Adipocyte (in vitro differentiated cells): Measurements from ENCODE around the gene FBXL16.
"Not testable (repeated sequence)": the region's sequence is repeated elsewhere in the genome, so short reads cannot be mapped to it uniquely, and the experiment has no call there.

Experiments used
- DNase-seq: peaks from one replicate; pipeline ENCODE4 v3.0.0-alpha.2; 2015; ENCODE audit warnings: low read depth
- H3K27me3 ChIP-seq: replicated peaks from 2 replicates; pipeline ENCODE4 v1.7.0; 2013; ENCODE audit warnings: mild to moderate bottlenecking, low read length, moderate library complexity; ENCODE audit not compliant: control insufficient read depth, insufficient read depth
- H3K36me3 ChIP-seq: 2 replicates; pipeline ENCODE4 v1.7.0; 2013; ENCODE audit warnings: low read length, mild to moderate bottlenecking, moderate library complexity; ENCODE audit not compliant: control insufficient read depth, insufficient read depth, severe bottlenecking
- H3K4me1 ChIP-seq: 2 replicates; pipeline ENCODE4 v1.7.0; 2013; ENCODE audit warnings: mild to moderate bottlenecking, low read length, moderate library complexity; ENCODE audit not compliant: control insufficient read depth, insufficient read depth
- H3K4me3 ChIP-seq: 2 replicates; pipeline ENCODE4 v1.7.0; 2013; ENCODE audit warnings: mild to moderate bottlenecking, low read length, moderate library complexity
- H3K9ac ChIP-seq: 2 replicates; pipeline ENCODE4 v1.7.0; 2013; ENCODE audit warnings: mild to moderate bottlenecking, low read length, moderate library complexity
- H3K9me3 ChIP-seq: 2 replicates; pipeline ENCODE4 v1.7.0; 2013; ENCODE audit warnings: mild to moderate bottlenecking, low read length, moderate library complexity; ENCODE audit not compliant: control insufficient read depth

The FBXL16 gene

GRCh38 chr16:705431-706188 is at the start of gene FBXL16:
FBXL16 (minus strand) TSS chr16:705801; CDS start chr16:697405, 8,396 bp downstream.
- H3K36me3 ChIP-seq: no peaks in the 10 kb centered on the region
- H3K4me3 ChIP-seq: no peak within 1 kb of the TSS
- H3K9ac ChIP-seq: no peak within 1 kb of the TSS
- DNase-seq: peak; percentile 58
- peaks cover 75% of the 10 kb centered on the region for H3K27me3 ChIP-seq
- H3K9me3 ChIP-seq: no peaks in the 10 kb centered on the region
- peaks cover 7% of the 10 kb centered on the region for H3K4me1 ChIP-seq

- Histone ChIP-seq H3K4me1 (peaks cover 19% of the 10 kb centered on the region), H3K9ac (no peak overlapping the region), H3K27me3 (peaks cover 34% of the 10 kb centered on the region), H3K36me3 (no peaks in the 10 kb centered on the region), H3K4me3 (no peak overlapping the region), H3K9me3 (peaks cover 6% of the 10 kb centered on the region)
- no peak for DNase-seq
Observed at GRCh38 chr16:754656-755055, 49.1 kb upstream of the FBXL16 start.

GRCh38 chr16:754121-754607 is 48.6 kb upstream of the FBXL16 start:
- Histone ChIP-seq H3K4me1 (peaks cover 21% of the 10 kb centered on the region), H3K27me3 (peaks cover 32% of the 10 kb centered on the region)
- not testable (repeated sequence) for H3K9me3 ChIP-seq, H3K36me3 ChIP-seq, H3K4me3 ChIP-seq, DNase-seq, H3K9ac ChIP-seq

GRCh38 chr16:752007-752312 is 46.4 kb upstream of the FBXL16 start:
- H3K4me1 ChIP-seq: peaks cover 26% of the 10 kb centered on the region
- peak overlapping the region; percentile 1 for H3K9ac ChIP-seq
- peaks cover 6% of the 10 kb centered on the region for H3K9me3 ChIP-seq
- H3K4me3 ChIP-seq: no peak overlapping the region
- H3K27me3 ChIP-seq: peaks cover 32% of the 10 kb centered on the region
- DNase-seq: no peak
- no peaks in the 10 kb centered on the region for H3K36me3 ChIP-seq

GRCh38 chr16:751152-752006 is 45.8 kb upstream of the FBXL16 start:
- Histone ChIP-seq H3K27me3 (peaks cover 32% of the 10 kb centered on the region), H3K4me1 (peaks cover 26% of the 10 kb centered on the region), H3K9me3 (peaks cover 2% of the 10 kb centered on the region), H3K36me3 (no peaks in the 10 kb centered on the region), H3K9ac (no peak overlapping the region), H3K4me3 (no peak overlapping the region)
- DNase-seq: no peak

- H3K4me1 ChIP-seq: peaks cover 26% of the 10 kb centered on the region
- H3K36me3 ChIP-seq: no peaks in the 10 kb centered on the region
- H3K9ac ChIP-seq: no peak overlapping the region
- DNase-seq: no peak
- no peaks in the 10 kb centered on the region for H3K9me3 ChIP-seq
- no peak overlapping the region for H3K4me3 ChIP-seq
- H3K27me3 ChIP-seq: peaks cover 27% of the 10 kb centered on the region
Observed at GRCh38 chr16:750485-750884, 44.9 kb upstream of the FBXL16 start.

- H3K9me3 ChIP-seq: no peaks in the 10 kb centered on the region
- peaks cover 26% of the 10 kb centered on the region for H3K4me1 ChIP-seq
- H3K4me3 ChIP-seq: no peak overlapping the region
- peak; percentile 96 for DNase-seq
- H3K9ac ChIP-seq: no peak overlapping the region
- peaks cover 24% of the 10 kb centered on the region for H3K27me3 ChIP-seq
- no peaks in the 10 kb centered on the region for H3K36me3 ChIP-seq
Observed at GRCh38 chr16:749010-749409, 43.4 kb upstream of the FBXL16 start.

- no peaks in the 10 kb centered on the region for H3K9me3 ChIP-seq
- peaks cover 26% of the 10 kb centered on the region for H3K4me1 ChIP-seq
- H3K4me3 ChIP-seq: no peak overlapping the region
- peaks cover 20% of the 10 kb centered on the region for H3K27me3 ChIP-seq
- H3K9ac ChIP-seq: no peak overlapping the region
- no peak for DNase-seq
- no peaks in the 10 kb centered on the region for H3K36me3 ChIP-seq
Observed at GRCh38 chr16:747978-748746, 42.6 kb upstream of the FBXL16 start.

GRCh38 chr16:746637-747036 is 41.0 kb upstream of the FBXL16 start:
- H3K4me1 ChIP-seq: peaks cover 21% of the 10 kb centered on the region
- H3K9ac ChIP-seq: no peak overlapping the region
- no peaks in the 10 kb centered on the region for H3K9me3 ChIP-seq
- H3K36me3 ChIP-seq: no peaks in the 10 kb centered on the region
- no peak overlapping the region for H3K4me3 ChIP-seq
- peaks cover 10% of the 10 kb centered on the region for H3K27me3 ChIP-seq
- DNase-seq: no peak

GRCh38 chr16:745739-746138 is 40.1 kb upstream of the FBXL16 start:
- Histone ChIP-seq H3K36me3 (no peaks in the 10 kb centered on the region), H3K27me3 (peaks cover 3% of the 10 kb centered on the region), H3K9ac (no peak overlapping the region), H3K4me1 (peaks cover 16% of the 10 kb centered on the region), H3K9me3 (no peaks in the 10 kb centered on the region), H3K4me3 (no peak overlapping the region)
- DNase-seq: no peak
